HepG2 (cell line): ENCODE measurements around the gene ATRNL1. TPM values are rescaled to one million over a fixed set of nuclear protein-coding genes. Genes with fewer than 3 reads are reported as not detected.

Experiments used
- ATAC-seq: fragments of 200-7000 bp; cut with Tn5 transposase; 3 replicates; pipeline ENCODE4 v1.9.1; 2020; ENCODE audit warnings: mild to moderate bottlenecking, moderate library complexity
- BruUV-seq: library from RNA; stranded (reverse); fragments of 400-500 nt; replicated peaks from 2 replicates; lab custom pipeline; 2021; lab: Mats Ljungman, UMichigan
- CTCF ChIA-PET: fragments of 300-600 bp; formaldehyde crosslinking; extraction: SDS; loops from one replicate; lab custom pipeline; 2021; ENCODE audit warnings: low total read pairs, inconsistent platforms, low intra/inter-chr PET ratio; lab: Yijun Ruan, JAX
- POLR2A ChIA-PET: fragments of 350-600 bp; sonication (Branson Sonifier 250); formaldehyde crosslinking; loops from one replicate; lab custom pipeline; 2020; ENCODE audit warnings: antibody characterized with exemption, inconsistent platforms; lab: Yijun Ruan, JAX
- DNase-seq: peaks from one replicate; pipeline ENCODE4 v3.0.0-alpha.2; 2015; ENCODE audit warnings: low spot score
- FAIRE-seq: peaks from 3 replicates; lab custom pipeline; 2011; peaks lifted over from hg19 to GRCh38; lab: Jason Lieb, UNC
- H2AFZ ChIP-seq: one replicate; pipeline ENCODE4 v1.6.1; 2011; ENCODE audit warnings: low read length, inconsistent platforms
- H3K27ac ChIP-seq: fragments of 300-600 bp; 3 replicates; pipeline ENCODE4 v1.8.0; 2011; ENCODE audit warnings: mixed run types, mild to moderate bottlenecking, mixed read lengths, low read length, inconsistent platforms; ENCODE audit not compliant: insufficient read depth; ENCODE audit errors: extremely low read length
- H3K27me3 ChIP-seq, 2 experiments: fragments of 200-600 bp in 1 of 2; 2 replicates in 1 of 2; 3 replicates in 1 of 2; pipeline versions ENCODE4 v1.6.0 to v1.8.0; 2011; ENCODE audit warnings: low read length in 2 of 2, mild to moderate bottlenecking in 2 of 2, moderate library complexity in 2 of 2, inconsistent platforms in 1 of 2; ENCODE audit not compliant: insufficient read depth in 2 of 2, control insufficient read depth in 1 of 2
- H3K36me3 ChIP-seq, 2 experiments: fragments of 200-600 bp in 1 of 2; replicated peaks in 1 of 2; 2 replicates in 1 of 2; 3 replicates in 1 of 2; pipeline versions ENCODE4 v1.5.1 to v1.8.0; 2011; ENCODE audit warnings: low read length in 2 of 2, inconsistent platforms in 1 of 2; ENCODE audit not compliant: insufficient read depth in 2 of 2, control insufficient read depth in 1 of 2
- H3K4me1 ChIP-seq: 2 replicates; pipeline ENCODE4 v1.5.1; 2012; ENCODE audit warnings: low read length, inconsistent platforms; ENCODE audit not compliant: insufficient read depth
- H3K4me2 ChIP-seq: 2 replicates; pipeline ENCODE4 v1.6.0; 2011; ENCODE audit warnings: low read depth, low read length, inconsistent platforms
- H3K4me3 ChIP-seq, 3 experiments: fragments of 200-600 bp in 1 of 3; sonication (generic), shearing (Covaris generic) in 1 of 3; replicated peaks in 1 of 3; 2 replicates each; pipeline ENCODE4 v1.5.1; 2011 to 2016; ENCODE audit warnings: low read length in 3 of 3, inconsistent platforms in 2 of 3, low read depth in 2 of 3, mild to moderate bottlenecking in 2 of 3, control low read depth in 1 of 3, mixed read lengths in 1 of 3; ENCODE audit not compliant: insufficient read depth in 1 of 3
- H3K79me2 ChIP-seq: one replicate; pipeline ENCODE4 v1.6.1; 2011; ENCODE audit warnings: low read length, inconsistent platforms; ENCODE audit not compliant: insufficient read depth
- H3K9ac ChIP-seq: 2 replicates; pipeline ENCODE4 v1.6.0; 2011; ENCODE audit warnings: mild to moderate bottlenecking, low read depth, low read length, inconsistent platforms; ENCODE audit not compliant: insufficient read depth
- H3K9me3 ChIP-seq: 2 replicates; pipeline ENCODE4 v1.5.1; 2012; ENCODE audit warnings: mild to moderate bottlenecking, low read length
- H4K20me1 ChIP-seq: 2 replicates; pipeline ENCODE4 v1.6.0; 2011; ENCODE audit warnings: inconsistent platforms, mild to moderate bottlenecking, low read length, moderate library complexity; ENCODE audit not compliant: insufficient read depth
- CEBPB ChIP-seq: IDR thresholded peaks from 2 replicates; pipeline ENCODE4 v1.6.1; 2011; ENCODE audit warnings: low read depth, low read length, improper control_type of control experiment, borderline replicate concordance
- GMEB2 ChIP-seq: IDR thresholded peaks from 2 replicates; pipeline ENCODE4 v1.6.1; 2016; ENCODE audit warnings: missing biosample characterization, missing genetic modification reagents, low read depth
- MAF1 ChIP-seq: sonication (generic); formaldehyde crosslinking; IDR thresholded peaks from 2 replicates; pipeline ENCODE4 v1.5.0; 2020; ENCODE audit warnings: missing genetic modification reagents, borderline replicate concordance
- NFE2L2 ChIP-seq: fragments of 150-350 bp; IDR thresholded peaks from 2 replicates; pipeline ENCODE4 v1.6.1; 2014; ENCODE audit warnings: low read length
- SIN3A ChIP-seq: IDR thresholded peaks from 2 replicates; pipeline ENCODE4 v1.6.1; 2011; ENCODE audit warnings: low read depth, mild to moderate bottlenecking, control low read depth, low read length, borderline replicate concordance
- SIX4 ChIP-seq: sonication (generic); formaldehyde crosslinking; IDR thresholded peaks from 2 replicates; pipeline ENCODE4 v1.4.0; 2020; ENCODE audit warnings: missing genetic modification reagents
- SMAD1 ChIP-seq: sonication (generic); formaldehyde crosslinking; IDR thresholded peaks from 2 replicates; pipeline ENCODE4 v1.4.0; 2020; ENCODE audit warnings: missing genetic modification reagents, low read depth, mild to moderate bottlenecking, borderline replicate concordance
- ZBTB14 ChIP-seq: sonication (generic); formaldehyde crosslinking; IDR thresholded peaks from 2 replicates; pipeline ENCODE4 v1.4.0; 2020; ENCODE audit warnings: missing genetic modification reagents
- ZC3H4 ChIP-seq: sonication (generic); formaldehyde crosslinking; IDR thresholded peaks from 2 replicates; pipeline ENCODE4 v1.4.0; 2020; ENCODE audit warnings: missing genetic modification reagents, borderline replicate concordance
- ZNF230 ChIP-seq: sonication (generic); formaldehyde crosslinking; IDR thresholded peaks from 2 replicates; pipeline ENCODE4 v1.4.0; 2020; ENCODE audit warnings: mild to moderate bottlenecking, missing genetic modification reagents
- ZNF556 ChIP-seq: sonication (generic); formaldehyde crosslinking; IDR thresholded peaks from 2 replicates; pipeline ENCODE4 v1.4.0; 2020; ENCODE audit warnings: mild to moderate bottlenecking, missing genetic modification reagents, borderline replicate concordance
- ZNF704 ChIP-seq: sonication (generic); formaldehyde crosslinking; IDR thresholded peaks from 2 replicates; pipeline ENCODE4 v1.8.1; 2023; ENCODE audit warnings: mild to moderate bottlenecking, inconsistent platforms, moderate library complexity, missing genetic modification reagents, borderline replicate concordance
- ZNF775 ChIP-seq: sonication (generic); formaldehyde crosslinking; IDR thresholded peaks from 2 replicates; pipeline ENCODE4 v1.4.0; 2020; ENCODE audit warnings: missing genetic modification reagents, mild to moderate bottlenecking, moderate library complexity, borderline replicate concordance
- WGBS: methylation state at CpG from one replicate; pipeline ENCODE4 v1.1.6; 2017; ENCODE audit warnings: low lambda C conversion rate; 5-methylcytosine and 5-hydroxymethylcytosine counted together
- in situ Hi-C: cut with HindIII; loops from 2 replicates; pipeline ENCODE4 v1.10.0; 2017; ENCODE audit warnings: low pct_unique_long_range_greater_than_20kb; ENCODE audit not compliant: extremely low pct_ligation_motif_present
- intact Hi-C: fragments of 100-400 bp; cut with micrococcal nuclease; formaldehyde crosslinking; loops from one replicate; pipeline ENCODE4 v1.10.0; 2022; ENCODE audit not compliant: unreplicated experiment
- polyA plus RNA-seq, 8 experiments: library from polyadenylated mRNA; depleted of rRNA in 3 of 8; stranded (reverse) in 7 of 8; unstranded in 1 of 8; fragments of >200 nt; fragmentation: Illumina TruSeq in 4 of 8; extraction: Trizol in 4 of 8; gene quantifications; 2 replicates each; pipeline versions ENCODE4 v1.2.1 to v1.2.3, GENCODE V29; 2011 to 2016; ENCODE audit warnings: low read depth in 4 of 8, missing spikeins in 1 of 8, mixed read lengths in 1 of 8; ENCODE audit not compliant: insufficient read depth in 1 of 8
- total RNA-seq, 5 experiments: library from RNA; depleted of rRNA; stranded (reverse); fragments of >200 nt; fragmentation: Illumina TruSeq; extraction: Trizol; gene quantifications; 2 replicates each; pipeline ENCODE4 v1.2.3, GENCODE V29; 2016; ENCODE audit warnings: low read depth in 1 of 5

The ATRNL1 gene
- total and polyA plus RNA-seq, 2 of the 13 experiments (the other 11 are each of a cell fraction or from before 2014, with no cell fraction given) = 0.04 TPM; not detected in 1

GRCh38 chr10:115857856-115858255, 764.7 kb downstream of the ATRNL1 start:
- Histone ChIP-seq H3K9me3 (no peaks in the 10 kb centered on the region), H3K27me3 (no peaks in the 10 kb centered on the region), H3K4me1 (no peaks in the 10 kb centered on the region), H3K9ac (no peak overlapping the region), H2AFZ (no peak overlapping the region)
- no peak for FAIRE-seq
- in situ Hi-C loops (no loop called here), intact Hi-C loops (no loop called here)
- ATAC-seq = no peak
- WGBS = 33% methylated on average over 3 of the region's 3 CpGs
- ChIA-PET CTCF (no interaction called here), POLR2A (no interaction called here)
- TF ChIP-seq CEBPB (peak; percentile 57), ZC3H4 (CRISPR knock-in tag) (no peak)
- TF ChIP-seq, all 625 proteins: peak for 1
- Histone ChIP-seq H3K4me3 (no peak overlapping the region), H3K36me3 (no peaks in the 10 kb centered on the region), H4K20me1 (no peaks in the 10 kb centered on the region), H3K79me2 (no peaks in the 10 kb centered on the region), H3K27ac (no peak overlapping the region), H3K4me2 (no peak overlapping the region)
- no TSS peak for BruUV-seq
- no peak for DNase-seq

GRCh38 chr10:115860182-115861107, 767.3 kb downstream of the ATRNL1 start:
- no TSS peak for BruUV-seq
- no peak overlapping the region for H3K4me3 ChIP-seq
- no peak overlapping the region for H3K4me2 ChIP-seq
- H3K27me3 ChIP-seq = no peaks in the 10 kb centered on the region
- no peak for FAIRE-seq
- H3K9me3 ChIP-seq = no peaks in the 10 kb centered on the region
- ATAC-seq = no peak
- no peak overlapping the region for H2AFZ ChIP-seq
- 95% methylated on average over 1 of the region's 1 CpG for WGBS
- no peaks in the 10 kb centered on the region for H3K79me2 ChIP-seq
- no peak overlapping the region for H3K9ac ChIP-seq
- H4K20me1 ChIP-seq = no peaks in the 10 kb centered on the region
- DNase-seq = no peak
- in situ Hi-C loops (no loop called here), intact Hi-C loops (no loop called here)
- H3K36me3 ChIP-seq = no peaks in the 10 kb centered on the region
- no peaks in the 10 kb centered on the region for H3K4me1 ChIP-seq
- no peak overlapping the region for H3K27ac ChIP-seq
- POLR2A ChIA-PET = no interaction called here
- CTCF ChIA-PET = no interaction called here
- no peak for TF ChIP-seq GMEB2
- TF ChIP-seq MAF1 (CRISPR knock-in tag) = no peak
- TF ChIP-seq NFE2L2 = no peak
- no peak for TF ChIP-seq ZNF775 (CRISPR knock-in tag)
- no peak for TF ChIP-seq SIN3A
- TF ChIP-seq SMAD1 = no peak
- TF ChIP-seq SIX4 (CRISPR knock-in tag) = no peak
- no peak for TF ChIP-seq ZNF556 (CRISPR knock-in tag)
- no peak for TF ChIP-seq ZBTB14
- no peak for TF ChIP-seq ZNF704
- TF ChIP-seq ZNF230 (CRISPR knock-in tag) = no peak
